ENCODE results near the gene GSPT1.
"Not testable (repeated sequence)": the region's sequence is repeated elsewhere in the genome, so short reads cannot be mapped to it uniquely, and the experiment has no call there.

Gene GSPT1

GRCh38 chr16:11835891-11836649 is 79.7 kb downstream of the GSPT1 start:
- no peak for TF ChIP-seq CTCF (conservative IDR thresholded peaks at IDR 0.05; ENCODE audit: low read depth, low read length)
- H3K27me3 ChIP-seq (ENCODE audit: insufficient read depth, low read depth) = no peaks in the 10 kb centered on the region
- H3K4me2 ChIP-seq = no peak overlapping the region
- no peak overlapping the region for H3K4me3 ChIP-seq (IDR thresholded peaks at IDR 0.05; ENCODE audit: insufficient read depth, low read depth, low read length)
- H3K4me1 ChIP-seq (ENCODE audit: low read depth, poor library complexity, severe bottlenecking) = peaks cover 44% of the 10 kb centered on the region
- H3K27ac ChIP-seq = peak overlapping the region; percentile 18; the same call in 1 of the 2 replicates
- H3K9ac ChIP-seq = no peak overlapping the region
- no peaks in the 10 kb centered on the region; the same call in 1 of the 2 replicates for H3K79me2 ChIP-seq (ENCODE audit: insufficient read depth, low read depth)
- peaks cover 6% of the 10 kb centered on the region; the same call in 1 of the 2 replicates for H4K20me1 ChIP-seq (ENCODE audit: insufficient read depth)
- peaks cover 23% of the 10 kb centered on the region for H3K36me3 ChIP-seq (ENCODE audit: insufficient read depth)
- no peak overlapping the region for H2AFZ ChIP-seq (ENCODE audit: low read depth)

GRCh38 chr16:11835309-11835708 is 80.4 kb downstream of the GSPT1 start:
- H3K36me3 ChIP-seq (ENCODE audit: insufficient read depth) = peaks cover 16% of the 10 kb centered on the region
- H3K27ac ChIP-seq = peak overlapping the region; percentile 33; the same call in 1 of the 2 replicates
- H3K79me2 ChIP-seq (ENCODE audit: insufficient read depth, low read depth) = no peaks in the 10 kb centered on the region; the same call in 1 of the 2 replicates
- no peak overlapping the region for H3K9ac ChIP-seq
- TF ChIP-seq CTCF (conservative IDR thresholded peaks at IDR 0.05; ENCODE audit: low read depth, low read length) = no peak
- H4K20me1 ChIP-seq (ENCODE audit: insufficient read depth) = peaks cover 3% of the 10 kb centered on the region; the same call in 1 of the 2 replicates
- H3K4me3 ChIP-seq (IDR thresholded peaks at IDR 0.05; ENCODE audit: insufficient read depth, low read depth, low read length) = no peak overlapping the region
- peak overlapping the region; percentile 2; the same call in 1 of the 2 replicates for H3K4me2 ChIP-seq
- H3K27me3 ChIP-seq (ENCODE audit: insufficient read depth, low read depth) = no peaks in the 10 kb centered on the region
- H3K4me1 ChIP-seq (ENCODE audit: low read depth, poor library complexity, severe bottlenecking) = peaks cover 44% of the 10 kb centered on the region
- no peak overlapping the region for H2AFZ ChIP-seq (ENCODE audit: low read depth)

GRCh38 chr16:11833951-11834695 is 81.6 kb downstream of the GSPT1 start:
- TF ChIP-seq CTCF (conservative IDR thresholded peaks at IDR 0.05; ENCODE audit: low read depth, low read length) = no peak
- Histone ChIP-seq H3K4me1 (ENCODE audit: low read depth, poor library complexity, severe bottlenecking) (peaks cover 44% of the 10 kb centered on the region), H2AFZ (ENCODE audit: low read depth) (no peak overlapping the region), H3K9ac (no peak overlapping the region), H3K27ac (peak overlapping the region; percentile 33; the same call in 1 of the 2 replicates), H3K4me3 (IDR thresholded peaks at IDR 0.05; ENCODE audit: insufficient read depth, low read depth, low read length) (no peak overlapping the region), H3K4me2 (peak overlapping the region; percentile 2; the same call in 1 of the 2 replicates), H3K36me3 (ENCODE audit: insufficient read depth) (peaks cover 7% of the 10 kb centered on the region; the same call in 1 of the 2 replicates), H4K20me1 (ENCODE audit: insufficient read depth) (peaks cover 3% of the 10 kb centered on the region; the same call in 1 of the 2 replicates), H3K27me3 (ENCODE audit: insufficient read depth, low read depth) (no peaks in the 10 kb centered on the region), H3K79me2 (ENCODE audit: insufficient read depth, low read depth) (no peaks in the 10 kb centered on the region)

GRCh38 chr16:11828696-11829095 is 87.1 kb downstream of the GSPT1 start:
- no peak for TF ChIP-seq CTCF (conservative IDR thresholded peaks at IDR 0.05; ENCODE audit: low read depth, low read length)
- H4K20me1 ChIP-seq (ENCODE audit: insufficient read depth) = no peaks in the 10 kb centered on the region

GRCh38 chr16:11825520-11826165 is 90.1 kb downstream of the GSPT1 start:
- not testable (repeated sequence) for H3K27me3 ChIP-seq (ENCODE audit: insufficient read depth, low read depth); H2AFZ ChIP-seq (ENCODE audit: low read depth); H3K4me2 ChIP-seq; H3K79me2 ChIP-seq (ENCODE audit: insufficient read depth, low read depth); H3K4me1 ChIP-seq (ENCODE audit: low read depth, poor library complexity, severe bottlenecking); H3K27ac ChIP-seq; H4K20me1 ChIP-seq (ENCODE audit: insufficient read depth); H3K4me3 ChIP-seq (IDR thresholded peaks at IDR 0.05; ENCODE audit: insufficient read depth, low read depth, low read length); H3K36me3 ChIP-seq (ENCODE audit: insufficient read depth); H3K9ac ChIP-seq

More at GRCh38 chr16:11828696-11829095, 87.1 kb downstream of the GSPT1 start:
- Histone ChIP-seq H3K9ac (no peak overlapping the region), H3K4me2 (no peak overlapping the region), H3K4me3 (IDR thresholded peaks at IDR 0.05; ENCODE audit: insufficient read depth, low read depth, low read length) (no peak overlapping the region), H3K27me3 (ENCODE audit: insufficient read depth, low read depth) (no peaks in the 10 kb centered on the region), H3K79me2 (ENCODE audit: insufficient read depth, low read depth) (no peaks in the 10 kb centered on the region), H3K4me1 (ENCODE audit: low read depth, poor library complexity, severe bottlenecking) (peaks cover 4% of the 10 kb centered on the region), H2AFZ (ENCODE audit: low read depth) (no peak overlapping the region), H3K27ac (no peak overlapping the region), H3K36me3 (ENCODE audit: insufficient read depth) (no peaks in the 10 kb centered on the region)
